Karpas-422 (cell line): ENCODE results near the gene MGMT. TPM values are rescaled to one million over a fixed set of nuclear protein-coding genes. Genes with fewer than 3 reads are reported as not detected.

ENCODE experiments used
- DNase-seq: peaks from one replicate; pipeline ENCODE4 v3.0.0-alpha.2; 2015
- H2AFZ ChIP-seq: fragments of 200-600 bp; sonication (generic); 2 replicates; pipeline ENCODE4 v1.6.1; 2014; ENCODE audit warnings: antibody characterized with exemption, low read length, mixed read lengths
- H3K27ac ChIP-seq: fragments of 200-600 bp; sonication (generic); 2 replicates; pipeline ENCODE4 v1.5.1; 2014; ENCODE audit warnings: mild to moderate bottlenecking, low read length, moderate library complexity
- H3K27me3 ChIP-seq: fragments of 200-600 bp; sonication (generic); 2 replicates; pipeline ENCODE4 v1.6.1; 2014; ENCODE audit warnings: low read length, mixed read lengths
- H3K36me3 ChIP-seq: fragments of 200-600 bp; sonication (generic); 2 replicates; pipeline ENCODE4 v1.6.1; 2014; ENCODE audit warnings: low read length, mixed read lengths; ENCODE audit not compliant: insufficient read depth
- H3K4me1 ChIP-seq: fragments of 200-600 bp; sonication (generic); 2 replicates; pipeline ENCODE4 v1.6.1; 2014; ENCODE audit warnings: mild to moderate bottlenecking, low read length, mixed read lengths
- H3K4me2 ChIP-seq: fragments of 200-600 bp; sonication (generic); 2 replicates; pipeline ENCODE4 v1.6.1; 2014; ENCODE audit warnings: low read length, low read depth, mild to moderate bottlenecking; ENCODE audit not compliant: poor library complexity, severe bottlenecking
- H3K4me3 ChIP-seq: fragments of 200-600 bp; sonication (generic); 2 replicates; pipeline ENCODE4 v1.5.1; 2014; ENCODE audit warnings: mild to moderate bottlenecking, antibody characterized with exemption, low read length, mixed read lengths
- H3K79me2 ChIP-seq: fragments of 200-600 bp; sonication (generic); 2 replicates; pipeline ENCODE4 v1.6.1; 2014; ENCODE audit warnings: mild to moderate bottlenecking, low read length, mixed read lengths
- H3K9ac ChIP-seq: fragments of 200-600 bp; sonication (generic); 2 replicates; pipeline ENCODE4 v1.6.0; 2014; ENCODE audit warnings: low read length
- H3K9me2 ChIP-seq: fragments of 200-600 bp; sonication (generic), shearing (Covaris generic); replicated peaks from 2 replicates; pipeline ENCODE4 v1.6.0; 2014; ENCODE audit warnings: mild to moderate bottlenecking, low read length, moderate library complexity; ENCODE audit not compliant: insufficient read depth
- H3K9me3 ChIP-seq: fragments of 300-700, 200-600 bp; sonication (generic); 2 replicates; pipeline ENCODE4 v1.6.1; 2014; ENCODE audit warnings: low read length, mixed read lengths
- H4K20me1 ChIP-seq: fragments of 200-600 bp; sonication (generic); 2 replicates; pipeline ENCODE4 v1.6.1; 2014; ENCODE audit warnings: mild to moderate bottlenecking, antibody characterized with exemption, low read length, low read depth; ENCODE audit not compliant: insufficient read depth
- total RNA-seq: library from RNA; depleted of rRNA; stranded (reverse); fragments of >200 nt; shearing (Covaris generic); gene quantifications from 2 replicates; pipeline ENCODE4 v1.2.3, GENCODE V29; 2014; ENCODE audit warnings: low replicate concordance

Gene MGMT
- total RNA-seq, 1 experiment from 2014 or later, result 22.5 TPM

GRCh38 chr10:129778571-129778970, 311.5 kb downstream of the MGMT start:
- H3K36me3 ChIP-seq, result no peaks in the 10 kb centered on the region

GRCh38 chr10:129779126-129780111, 312.4 kb downstream of the MGMT start:
- DNase-seq, result no peak
- no peak overlapping the region for H3K9ac ChIP-seq
- peaks cover 16% of the 10 kb centered on the region for H3K9me3 ChIP-seq
- H4K20me1 ChIP-seq, result no peaks in the 10 kb centered on the region
- no peaks in the 10 kb centered on the region for H3K79me2 ChIP-seq
- no peak overlapping the region for H2AFZ ChIP-seq
- no peak overlapping the region for H3K27ac ChIP-seq
- no peaks in the 10 kb centered on the region for H3K4me1 ChIP-seq
- no peak overlapping the region for H3K4me2 ChIP-seq
- H3K4me3 ChIP-seq, result no peak overlapping the region
- H3K36me3 ChIP-seq, result no peaks in the 10 kb centered on the region
- no peaks in the 10 kb centered on the region for H3K27me3 ChIP-seq
- H3K9me2 ChIP-seq, result no peaks in the 10 kb centered on the region

More at GRCh38 chr10:129778571-129778970, 311.5 kb downstream of the MGMT start:
- Histone ChIP-seq H3K79me2 (no peaks in the 10 kb centered on the region), H2AFZ (no peak overlapping the region), H3K4me1 (no peaks in the 10 kb centered on the region), H3K4me3 (no peak overlapping the region), H4K20me1 (no peaks in the 10 kb centered on the region), H3K9ac (no peak overlapping the region), H3K4me2 (no peak overlapping the region), H3K9me3 (peaks cover 13% of the 10 kb centered on the region), H3K27ac (no peak overlapping the region), H3K9me2 (no peaks in the 10 kb centered on the region), H3K27me3 (no peaks in the 10 kb centered on the region)
- DNase-seq, result no peak

DNA sequence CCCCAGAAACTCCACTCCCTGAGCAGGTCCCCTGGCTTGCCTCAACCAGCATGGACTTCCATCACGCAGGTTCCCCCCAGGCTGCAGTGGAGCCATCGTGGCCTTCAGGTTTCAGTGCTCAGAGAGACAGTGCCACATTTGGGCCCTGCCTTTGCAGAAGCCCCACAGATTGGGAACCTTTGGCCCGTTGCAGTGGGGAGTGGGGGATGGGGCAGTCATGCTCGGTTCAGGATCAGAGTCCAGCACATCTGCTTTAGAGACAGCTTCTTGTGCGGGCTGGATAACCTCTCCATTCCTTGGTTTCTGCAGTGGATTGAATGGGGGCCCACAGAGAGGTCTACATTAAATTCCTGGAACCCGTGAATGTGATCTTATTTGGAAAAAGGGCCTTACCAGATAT, 313.2 kb downstream of the MGMT start:
- no peak for DNase-seq
- no peaks in the 10 kb centered on the region for H4K20me1 ChIP-seq
- no peaks in the 10 kb centered on the region for H3K27me3 ChIP-seq
- H2AFZ ChIP-seq, result no peak overlapping the region
- H3K9ac ChIP-seq, result no peak overlapping the region
- no peaks in the 10 kb centered on the region for H3K9me2 ChIP-seq
- H3K27ac ChIP-seq, result no peak overlapping the region
- no peak overlapping the region for H3K4me3 ChIP-seq
- H3K4me2 ChIP-seq, result no peak overlapping the region
- H3K4me1 ChIP-seq, result no peaks in the 10 kb centered on the region
- no peaks in the 10 kb centered on the region for H3K36me3 ChIP-seq
- H3K9me3 ChIP-seq, result peaks cover 21% of the 10 kb centered on the region
- H3K79me2 ChIP-seq, result no peaks in the 10 kb centered on the region

DNA sequence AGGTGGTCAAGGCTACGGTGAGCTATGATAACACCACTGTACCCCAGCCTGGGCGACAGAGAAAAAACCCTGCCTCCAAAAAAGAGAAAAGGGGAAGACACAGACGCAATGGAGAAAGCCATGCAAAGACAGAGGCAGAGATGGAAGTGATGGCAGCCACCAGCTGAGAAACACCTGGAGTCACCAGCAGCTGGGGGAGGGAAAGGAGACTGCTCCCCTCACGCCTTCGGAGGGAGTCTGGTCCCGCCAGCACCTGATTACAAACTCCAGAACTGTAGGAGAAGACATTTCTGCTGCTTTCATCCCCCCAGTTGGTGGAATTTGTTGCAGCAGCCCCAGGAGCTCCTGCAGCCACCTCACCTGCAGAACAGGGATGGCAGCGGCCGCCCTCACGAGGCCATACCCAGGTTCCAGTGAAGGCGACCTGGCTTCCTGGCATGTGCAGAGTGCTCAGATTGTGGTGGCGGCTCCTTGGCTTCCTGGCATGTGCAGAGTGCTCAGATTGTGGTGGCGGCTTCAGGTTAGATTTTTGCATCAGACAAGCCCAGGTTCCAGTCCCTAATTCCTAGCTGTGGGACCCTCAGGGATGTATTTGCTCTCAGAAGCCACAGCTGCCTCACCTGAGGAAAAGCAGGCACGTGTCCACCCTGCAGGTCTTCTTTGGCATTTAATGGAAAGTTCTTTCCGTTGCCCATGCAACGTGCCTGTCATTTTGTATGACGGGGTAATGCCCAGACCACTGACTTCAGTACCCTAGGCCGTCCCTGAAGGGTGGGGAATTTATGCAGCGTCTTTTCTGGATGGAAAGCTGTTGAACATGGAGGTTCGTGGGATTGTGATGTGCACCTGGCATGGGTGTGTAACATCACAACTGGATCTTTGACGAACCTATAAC, 314.1 kb downstream of the MGMT start:
- no peak for DNase-seq
- H3K4me2 ChIP-seq, result no peak overlapping the region
- H3K9ac ChIP-seq, result no peak overlapping the region
- H3K4me1 ChIP-seq, result no peaks in the 10 kb centered on the region
- H3K4me3 ChIP-seq, result no peak overlapping the region
- no peak overlapping the region for H3K27ac ChIP-seq
- no peaks in the 10 kb centered on the region for H4K20me1 ChIP-seq
- peaks cover 21% of the 10 kb centered on the region for H3K9me3 ChIP-seq
- no peaks in the 10 kb centered on the region for H3K79me2 ChIP-seq
- no peaks in the 10 kb centered on the region for H3K9me2 ChIP-seq
- H3K36me3 ChIP-seq, result no peaks in the 10 kb centered on the region
- no peaks in the 10 kb centered on the region for H3K27me3 ChIP-seq
- no peak overlapping the region for H2AFZ ChIP-seq

GRCh38 chr10:129784291-129784690, 317.2 kb downstream of the MGMT start:
- no peak overlapping the region for H3K9ac ChIP-seq
- no peaks in the 10 kb centered on the region for H4K20me1 ChIP-seq
- H3K4me3 ChIP-seq, result no peak overlapping the region
- H3K27ac ChIP-seq, result no peak overlapping the region
- no peak overlapping the region for H3K4me2 ChIP-seq
- H3K36me3 ChIP-seq, result no peaks in the 10 kb centered on the region
- peaks cover 23% of the 10 kb centered on the region for H3K9me3 ChIP-seq
- H3K9me2 ChIP-seq, result no peaks in the 10 kb centered on the region
- no peaks in the 10 kb centered on the region for H3K27me3 ChIP-seq
- H3K4me1 ChIP-seq, result no peaks in the 10 kb centered on the region
- no peak for DNase-seq
- H2AFZ ChIP-seq, result no peak overlapping the region
- H3K79me2 ChIP-seq, result no peaks in the 10 kb centered on the region

GRCh38 chr10:129784891-129785290, 317.9 kb downstream of the MGMT start:
- Histone ChIP-seq H3K4me2 (no peak overlapping the region), H4K20me1 (no peaks in the 10 kb centered on the region), H3K36me3 (no peaks in the 10 kb centered on the region), H3K9me2 (no peaks in the 10 kb centered on the region), H3K79me2 (no peaks in the 10 kb centered on the region), H3K27me3 (no peaks in the 10 kb centered on the region), H2AFZ (no peak overlapping the region), H3K9me3 (peaks cover 23% of the 10 kb centered on the region), H3K4me1 (no peaks in the 10 kb centered on the region), H3K27ac (no peak overlapping the region), H3K9ac (no peak overlapping the region), H3K4me3 (no peak overlapping the region)
- no peak for DNase-seq

DNA sequence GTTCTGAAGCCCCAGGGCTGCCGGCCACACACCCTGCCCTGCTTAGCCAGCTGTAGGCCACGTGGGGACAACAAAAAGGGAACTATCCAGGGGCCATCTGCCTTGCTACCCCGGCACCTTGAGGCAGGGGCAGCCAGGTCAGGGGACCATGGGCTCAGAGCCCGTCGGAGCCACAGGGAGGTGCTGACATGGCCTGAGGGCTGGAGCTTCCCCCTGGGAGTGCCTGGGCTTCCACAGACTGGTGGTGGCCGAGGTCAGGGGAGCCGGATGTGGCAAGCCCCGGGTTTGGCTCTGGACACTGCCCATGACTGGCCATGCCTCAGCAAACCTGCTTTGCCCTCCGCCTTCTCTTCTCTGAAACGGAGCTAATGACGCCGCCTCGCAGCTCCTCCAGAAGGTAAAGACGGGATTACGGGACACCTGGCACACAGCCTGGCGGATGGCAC, 318.5 kb downstream of the MGMT start:
- Histone ChIP-seq H3K9me2 (no peaks in the 10 kb centered on the region), H3K9me3 (peaks cover 19% of the 10 kb centered on the region), H3K4me3 (no peak overlapping the region), H3K36me3 (no peaks in the 10 kb centered on the region), H4K20me1 (no peaks in the 10 kb centered on the region), H3K27me3 (no peaks in the 10 kb centered on the region), H3K9ac (no peak overlapping the region), H2AFZ (no peak overlapping the region), H3K79me2 (no peaks in the 10 kb centered on the region), H3K4me1 (no peaks in the 10 kb centered on the region), H3K4me2 (no peak overlapping the region), H3K27ac (no peak overlapping the region)
- no peak for DNase-seq

- no peak overlapping the region for H2AFZ ChIP-seq
- no peak overlapping the region for H3K4me3 ChIP-seq
- H3K36me3 ChIP-seq, result no peaks in the 10 kb centered on the region
- no peaks in the 10 kb centered on the region for H3K27me3 ChIP-seq
- DNase-seq, result no peak
- no peak overlapping the region for H3K4me2 ChIP-seq
- H3K27ac ChIP-seq, result no peak overlapping the region
- no peaks in the 10 kb centered on the region for H3K9me2 ChIP-seq
- H3K9me3 ChIP-seq, result peaks cover 17% of the 10 kb centered on the region
- no peaks in the 10 kb centered on the region for H4K20me1 ChIP-seq
- H3K4me1 ChIP-seq, result no peaks in the 10 kb centered on the region
- no peaks in the 10 kb centered on the region for H3K79me2 ChIP-seq
- H3K9ac ChIP-seq, result no peak overlapping the region
Observed at GRCh38 chr10:129786216-129786615, 319.2 kb downstream of the MGMT start.
